GM19193 (cell line): Measurements from ENCODE around the gene EYA3.

ENCODE experiments used
- POLR2A ChIP-seq: IDR thresholded peaks from 4 replicates; pipeline ENCODE4 v1.6.1; 2011; ENCODE audit not compliant: insufficient read depth, insufficient read length; ENCODE audit errors: extremely low read depth

EYA3 gene

GRCh38 chr1:28123461-28123961, 35.1 kb upstream of the EYA3 start:
- no peak for TF ChIP-seq POLR2A

DNA sequence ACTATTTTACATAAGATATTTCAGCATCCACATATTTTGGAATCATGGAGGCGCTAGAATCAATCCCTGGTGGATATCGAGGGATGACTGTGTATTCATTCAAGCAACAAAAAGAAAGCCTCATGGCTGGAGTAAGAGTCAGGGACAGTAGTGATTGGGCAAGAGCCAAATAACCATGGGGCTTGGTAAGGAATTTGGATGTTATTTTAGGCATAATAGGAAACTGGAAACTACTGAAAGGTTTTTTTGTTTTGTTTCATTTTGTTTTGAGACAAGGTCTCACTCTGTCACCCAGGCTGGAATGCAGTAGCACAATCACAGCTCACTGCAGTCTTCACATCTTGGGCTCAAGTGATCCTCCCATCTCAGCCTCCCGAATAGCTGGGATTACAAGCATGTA, 33.8 kb upstream of the EYA3 start:
- no peak for TF ChIP-seq POLR2A

- TF ChIP-seq POLR2A, result no peak
Observed at GRCh38 chr1:28119556-28119955, 31.1 kb upstream of the EYA3 start.

DNA sequence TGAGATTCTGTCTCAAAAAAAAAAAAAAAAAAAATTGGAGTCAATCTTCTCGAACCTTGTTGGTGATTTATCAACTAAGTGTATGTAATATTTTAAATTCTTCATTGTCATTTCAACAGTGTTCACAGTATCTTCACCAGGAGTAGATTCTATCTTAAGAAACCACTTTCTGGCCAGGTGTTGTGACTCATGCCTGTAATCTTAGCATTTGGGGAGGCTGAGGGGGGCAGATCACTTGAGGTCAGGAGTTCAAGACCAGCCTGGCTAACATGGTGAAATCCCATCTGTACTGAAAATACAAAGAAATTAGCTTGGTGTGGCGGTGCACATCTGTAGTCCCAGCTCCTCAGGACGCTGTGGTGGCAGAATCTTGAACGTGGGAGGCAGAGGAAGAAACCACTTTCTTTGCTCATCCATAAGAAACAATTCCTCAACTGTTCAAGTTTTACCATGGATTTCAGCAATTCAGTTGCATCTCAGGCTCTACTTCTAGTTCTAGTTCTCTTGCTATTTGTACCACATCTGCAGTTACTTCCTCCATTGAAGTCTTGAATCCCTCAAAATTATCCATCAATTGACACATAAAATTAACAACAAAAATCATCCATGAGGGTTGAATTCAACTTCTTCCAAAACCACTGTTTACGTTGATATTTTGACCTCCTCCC, 30.4 kb upstream of the EYA3 start:
- TF ChIP-seq POLR2A, result no peak

GRCh38 chr1:28115267-28115666, 26.9 kb upstream of the EYA3 start:
- TF ChIP-seq POLR2A, result no peak

DNA sequence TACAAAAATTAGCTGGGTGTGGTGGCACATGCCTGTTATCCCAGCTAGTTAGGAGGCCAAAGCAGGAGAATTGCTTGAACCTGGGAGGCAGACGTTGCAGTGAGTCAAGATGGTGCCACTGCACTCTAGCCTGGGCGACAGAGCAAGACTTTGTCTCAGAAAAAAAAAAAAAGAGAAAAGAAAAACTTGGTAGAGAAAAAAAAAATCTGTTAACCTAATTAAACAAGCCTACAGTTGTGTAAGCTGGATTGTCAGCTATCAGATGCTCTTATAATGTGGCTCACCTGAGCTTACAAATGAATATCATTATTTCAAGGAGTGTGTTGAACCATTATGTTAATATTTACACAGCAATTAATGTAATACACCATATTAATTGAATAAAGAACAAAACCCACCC, 26.4 kb upstream of the EYA3 start:
- TF ChIP-seq POLR2A, result no peak

DNA sequence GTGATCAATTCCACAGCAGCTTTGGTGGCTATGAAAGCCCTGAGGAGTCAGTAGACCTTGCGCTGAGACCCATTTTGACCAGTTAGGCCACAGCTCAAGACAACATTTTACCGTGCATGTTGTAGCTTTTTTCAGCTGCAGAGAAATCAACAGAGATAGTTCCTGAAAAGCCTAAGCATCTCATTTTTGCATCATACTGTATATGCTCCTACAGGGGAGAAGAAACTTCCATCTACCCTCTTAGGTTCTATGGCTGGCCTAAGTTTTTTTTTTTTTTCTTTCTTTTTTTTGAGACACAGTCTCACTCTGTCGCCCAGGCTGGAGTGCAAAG, 24.8 kb upstream of the EYA3 start:
- TF ChIP-seq POLR2A, result no peak

DNA sequence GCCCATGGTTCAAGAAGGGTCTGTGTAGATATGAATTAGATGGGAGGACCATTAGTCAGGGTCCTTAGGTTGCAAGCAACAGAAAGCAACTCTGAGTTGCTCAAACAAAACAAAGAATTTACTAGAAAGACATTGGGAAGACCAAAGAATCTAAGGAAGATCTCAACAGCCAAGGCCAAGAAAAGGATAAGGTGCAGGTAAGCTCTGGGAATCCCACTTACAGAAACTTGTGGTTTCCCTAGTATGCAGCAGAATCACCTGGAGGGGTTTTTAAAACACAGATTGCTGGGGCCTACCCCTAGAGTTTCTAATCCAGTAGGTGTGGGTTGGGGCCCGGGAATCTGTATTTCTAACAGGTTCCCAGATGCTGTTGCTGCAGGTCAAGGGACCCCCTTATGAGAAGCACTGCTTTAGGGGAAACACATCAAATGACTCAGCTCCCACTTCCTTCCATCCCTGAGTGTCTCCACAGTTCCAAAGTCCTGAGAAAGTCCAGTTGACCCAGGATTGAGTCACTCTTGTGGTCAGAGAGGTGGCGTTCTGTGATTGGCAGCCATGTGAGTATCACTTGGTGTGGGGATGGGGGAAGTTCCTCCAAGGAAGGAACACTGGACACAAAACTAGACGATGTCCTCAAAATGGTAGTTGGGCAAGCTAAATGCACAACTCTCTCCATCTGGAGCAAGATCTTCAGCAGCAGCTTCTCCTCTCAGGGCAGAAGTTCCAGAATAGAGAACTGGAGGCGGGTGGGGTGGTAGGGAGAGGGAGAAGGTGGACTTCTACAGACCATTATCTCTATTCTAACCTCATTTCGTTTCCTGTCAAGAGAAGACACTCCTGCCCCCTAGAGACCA, 24.2 kb upstream of the EYA3 start:
- TF ChIP-seq POLR2A, result no peak

- TF ChIP-seq POLR2A, result no peak
Observed at GRCh38 chr1:28111157-28111556, 22.7 kb upstream of the EYA3 start.

- no peak for TF ChIP-seq POLR2A
Observed at GRCh38 chr1:28110555-28110954, 22.1 kb upstream of the EYA3 start.

DNA sequence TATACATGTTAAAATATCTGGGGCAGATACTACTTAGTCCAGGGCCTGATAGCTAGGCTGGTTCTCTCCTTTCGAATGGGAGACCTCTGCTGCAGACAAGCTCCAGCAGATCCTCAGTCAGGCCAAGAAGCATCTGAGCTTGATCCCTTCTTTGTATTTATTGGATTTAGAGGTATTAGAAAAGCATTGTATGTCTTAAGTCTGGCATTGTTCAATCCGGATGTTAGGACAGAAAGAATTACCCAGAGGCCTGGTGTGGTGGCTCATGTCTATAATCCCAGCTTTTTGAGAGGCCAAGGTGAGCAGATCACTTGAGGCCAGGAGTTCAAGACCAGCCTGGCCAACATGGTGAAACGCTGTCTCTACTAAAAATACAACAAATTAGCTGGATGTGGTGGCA, 21.2 kb upstream of the EYA3 start:
- TF ChIP-seq POLR2A, result no peak

- TF ChIP-seq POLR2A, result no peak
Observed at GRCh38 chr1:28108001-28108400, 19.6 kb upstream of the EYA3 start.

GRCh38 chr1:28104866-28105467, 16.6 kb upstream of the EYA3 start:
- TF ChIP-seq POLR2A, result no peak

- no peak for TF ChIP-seq POLR2A
Observed at GRCh38 chr1:28102189-28102588, 13.8 kb upstream of the EYA3 start.

GRCh38 chr1:28099050-28099769, 10.8 kb upstream of the EYA3 start:
- TF ChIP-seq POLR2A, result no peak
